Esophagus muscularis mucosa (tissue), 4 donors: Measurements from ENCODE around the gene SIAH3. TPM values are rescaled to one million over a fixed set of nuclear protein-coding genes. Genes with fewer than 3 reads are reported as not detected.

Experiments used
- DNase-seq: peaks from one replicate; pipeline ENCODE4 v3.0.0-alpha.2; 2017; ENCODE audit errors: extremely low spot score
- H3K27ac ChIP-seq, 4 donors: fragments of 200-600 bp; sonication (generic); replicated peaks in 1 of 4; 1 replicate in 3 of 4; 2 replicates in 1 of 4; pipeline ENCODE4 v1.5.1; 2016 to 2019; ENCODE audit warnings: mild to moderate bottlenecking in 1 of 4
- H3K27me3 ChIP-seq, 4 donors: fragments of 200-600 bp; sonication (generic); one replicate each; pipeline versions ENCODE4 v1.5.1 to v1.6.0; 2016 to 2019
- H3K36me3 ChIP-seq, 4 donors: fragments of 200-600 bp; sonication (generic); one replicate each; pipeline ENCODE4 v1.5.1; 2016 to 2019
- H3K4me1 ChIP-seq, 4 donors: fragments of 200-600 bp; sonication (generic); one replicate each; pipeline ENCODE4 v1.5.1; 2016 to 2019
- H3K4me3 ChIP-seq, 4 donors: fragments of 200-600 bp; sonication (generic); 1 replicate in 2 of 4; 2 replicates in 2 of 4; pipeline ENCODE4 v1.5.1; 2016 to 2019; ENCODE audit warnings: mild to moderate bottlenecking in 4 of 4, moderate library complexity in 1 of 4
- H3K9me3 ChIP-seq, 4 donors: fragments of 200-600 bp; sonication (generic); 1 replicate in 3 of 4; 2 replicates in 1 of 4; pipeline ENCODE4 v1.5.1; 2016 to 2019
- CTCF ChIP-seq, 3 experiments: fragments of 200-600 bp in 2 of 3; fragments of 450-650 bp in 1 of 3; sonication (generic) in 2 of 3; IDR thresholded peaks; one replicate each; pipeline ENCODE4 v1.5.1; 2017 to 2019; ENCODE audit warnings: antibody characterized with exemption in 3 of 3, mild to moderate bottlenecking in 2 of 3, moderate library complexity in 1 of 3
- EP300 ChIP-seq: sonication (generic); formaldehyde crosslinking; IDR thresholded peaks from one replicate; pipeline ENCODE4 v1.6.1; 2017; ENCODE audit warnings: antibody characterized with exemption
- POLR2A ChIP-seq: fragments of 450-650 bp; IDR thresholded peaks from one replicate; pipeline ENCODE4 v1.6.1; 2017; ENCODE audit warnings: antibody characterized with exemption, moderate library complexity, mild to moderate bottlenecking, low read depth
- POLR2AphosphoS5 ChIP-seq, 2 donors: sonication (generic); formaldehyde crosslinking; IDR thresholded peaks; one replicate each; pipeline ENCODE4 v1.6.1; 2017; ENCODE audit warnings: antibody characterized with exemption in 2 of 2
- WGBS: methylation state at CpG from one replicate; pipeline ENCODE4 v1.1.5; 2018; 5-methylcytosine and 5-hydroxymethylcytosine counted together
- intact Hi-C: fragments of 100-400 bp; cut with DNase I; formaldehyde crosslinking; loops from one replicate; pipeline ENCODE4 v1.15.1; 2023
- total RNA-seq, 4 donors: library from RNA; depleted of rRNA; stranded (reverse); fragments of >200 nt; gene quantifications; one replicate each; pipeline versions ENCODE4 v1.1.0 to v1.2.1, GENCODE V29; 2016

The SIAH3 gene
- total RNA-seq, 4 donors from 2014 or later = not detected

- 90% methylated on average over 5 of the region's 5 CpGs for whole genome bisulfite sequencing
- H3K4me3 ChIP-seq = no peak overlapping the region
- H3K27me3 ChIP-seq = no peaks in the 10 kb centered on the region
- no peaks in the 10 kb centered on the region for H3K9me3 ChIP-seq
- no peak overlapping the region for H3K27ac ChIP-seq
- H3K36me3 ChIP-seq = no peaks in the 10 kb centered on the region
- H3K4me1 ChIP-seq = no peaks in the 10 kb centered on the region
- intact Hi-C loops = no loop called here
- no peak for DNase-seq
- TF ChIP-seq POLR2AphosphoS5 (IDR thresholded peaks at IDR 0.05) = no peak
- no peak for TF ChIP-seq POLR2A
These were observed 51.1 kb downstream of the SIAH3 start for GRCh38 chr13:45800485-45800884.

- WGBS = 79% methylated on average over 2 of the region's 3 CpGs
- H3K9me3 ChIP-seq = no peaks in the 10 kb centered on the region
- intact Hi-C loops = no loop called here
- TF ChIP-seq EP300 (no peak), POLR2A (no peak), POLR2AphosphoS5 (IDR thresholded peaks at IDR 0.05) (no peak), CTCF (IDR thresholded peaks at IDR 0.05) (no peak)
- H3K4me3 ChIP-seq = no peak overlapping the region
- H3K27me3 ChIP-seq = no peaks in the 10 kb centered on the region
- no peak for DNase-seq
- no peaks in the 10 kb centered on the region for H3K4me1 ChIP-seq
- H3K36me3 ChIP-seq = no peaks in the 10 kb centered on the region
- H3K27ac ChIP-seq = no peak overlapping the region
These were observed 52.1 kb downstream of the SIAH3 start for GRCh38 chr13:45799451-45799850.

- 81% methylated on average over 3 of the region's 3 CpGs for WGBS
- no peak for TF ChIP-seq POLR2A
- TF ChIP-seq CTCF (IDR thresholded peaks at IDR 0.05) = no peak
- TF ChIP-seq POLR2AphosphoS5 (IDR thresholded peaks at IDR 0.05) = no peak
- TF ChIP-seq EP300 = no peak
- H3K36me3 ChIP-seq = no peaks in the 10 kb centered on the region
- no peak for DNase-seq
- H3K4me1 ChIP-seq = no peaks in the 10 kb centered on the region
- H3K27ac ChIP-seq = no peak overlapping the region
- intact Hi-C loops = no loop called here
- H3K9me3 ChIP-seq = no peaks in the 10 kb centered on the region
- H3K4me3 ChIP-seq = no peak overlapping the region
- no peaks in the 10 kb centered on the region for H3K27me3 ChIP-seq
These were observed 52.7 kb downstream of the SIAH3 start for GRCh38 chr13:45798851-45799250.

GRCh38 chr13:45796426-45797235 lies 54.9 kb downstream of the SIAH3 start:
- H3K27ac ChIP-seq = no peak overlapping the region
- intact Hi-C loops = no loop called here
- DNase-seq = no peak
- H3K9me3 ChIP-seq = no peaks in the 10 kb centered on the region
- no peaks in the 10 kb centered on the region for H3K4me1 ChIP-seq
- WGBS = 88% methylated on average over 10 of the region's 11 CpGs
- H3K36me3 ChIP-seq = no peaks in the 10 kb centered on the region
- TF ChIP-seq EP300 = no peak
- no peaks in the 10 kb centered on the region for H3K27me3 ChIP-seq
- no peak overlapping the region for H3K4me3 ChIP-seq

- H3K9me3 ChIP-seq = no peaks in the 10 kb centered on the region
- WGBS = 69% methylated on average over 6 of the region's 6 CpGs
- no peak overlapping the region for H3K4me3 ChIP-seq
- H3K36me3 ChIP-seq = no peaks in the 10 kb centered on the region
- no peak for DNase-seq
- no peaks in the 10 kb centered on the region for H3K27me3 ChIP-seq
- TF ChIP-seq POLR2A = no peak
- TF ChIP-seq CTCF (IDR thresholded peaks at IDR 0.05) = no peak
- TF ChIP-seq EP300 = no peak
- intact Hi-C loops = no loop called here
- no peak overlapping the region for H3K27ac ChIP-seq
- no peaks in the 10 kb centered on the region for H3K4me1 ChIP-seq
These were observed 58.7 kb downstream of the SIAH3 start for GRCh38 chr13:45792827-45793303.

- DNase-seq = no peak
- Histone ChIP-seq H3K4me3 (no peak overlapping the region), H3K4me1 (no peaks in the 10 kb centered on the region), H3K36me3 (no peaks in the 10 kb centered on the region), H3K9me3 (no peaks in the 10 kb centered on the region), H3K27ac (no peak overlapping the region), H3K27me3 (no peaks in the 10 kb centered on the region)
- no peak for TF ChIP-seq POLR2A
- intact Hi-C loops = no loop called here
- WGBS = 86% methylated on average over 2 of the region's 2 CpGs
These were observed 63.5 kb downstream of the SIAH3 start for GRCh38 chr13:45788011-45788410.
